Upper lobe of right lung (tissue), 1 donor: ENCODE measurements around the gene ANXA7. TPM values are rescaled to one million over a fixed set of nuclear protein-coding genes. Genes with fewer than 3 reads are reported as not detected.

ENCODE experiments used
- ATAC-seq: fragments of 200-7000 bp; cut with Tn5 transposase; one replicate; pipeline ENCODE4 v1.9.1; 2020; ENCODE audit warnings: mild to moderate bottlenecking, moderate library complexity
- DNase-seq: peaks from one replicate; pipeline ENCODE4 v3.0.0-alpha.2; 2020
- H3K27ac ChIP-seq: fragments of 200-600 bp; one replicate; pipeline ENCODE4 v1.8.0; 2022
- H3K27me3 ChIP-seq: fragments of 200-600 bp; one replicate; pipeline ENCODE4 v1.8.0; 2022; ENCODE audit warnings: mild to moderate bottlenecking
- H3K36me3 ChIP-seq: fragments of 200-600 bp; one replicate; pipeline ENCODE4 v1.8.0; 2022
- H3K4me1 ChIP-seq: fragments of 200-600 bp; one replicate; pipeline ENCODE4 v1.8.0; 2022
- H3K4me3 ChIP-seq: fragments of 200-600 bp; one replicate; pipeline ENCODE4 v1.8.0; 2022; ENCODE audit warnings: mild to moderate bottlenecking
- H3K9me3 ChIP-seq: fragments of 200-600 bp; one replicate; pipeline ENCODE4 v1.8.0; 2022
- CTCF ChIP-seq: fragments of 200-600 bp; IDR thresholded peaks from one replicate; pipeline ENCODE4 v1.8.0; 2022; ENCODE audit warnings: antibody characterized with exemption
- intact Hi-C: fragments of 100-400 bp; cut with DNase I; formaldehyde crosslinking; loops from one replicate; pipeline ENCODE4 v1.11.0; 2022
- total RNA-seq: library from RNA; stranded (reverse); fragmentation: NEBNext Ultra II Directional; extraction: Animal tissue kit (Norgen Biotek cat#: 25700); gene quantifications from one replicate; pipeline ENCODE4 v1.2.1, GENCODE V29; 2021
- donor health status: DM: no; HTN: yes; CAD: no; lungs with severe emphysema.

Gene ANXA7
- total RNA-seq, 1 donor from 2014 or later: 102 TPM

GRCh38 chr10:73407495-73407894 is 6.4 kb downstream of the ANXA7 start:
- H3K4me1 ChIP-seq: peaks cover 13% of the 10 kb centered on the region
- ATAC-seq (no peak), DNase-seq (no peak)
- H3K9me3 ChIP-seq: no peaks in the 10 kb centered on the region
- no peak overlapping the region for H3K4me3 ChIP-seq
- H3K27me3 ChIP-seq: no peaks in the 10 kb centered on the region
- intact Hi-C loops: no loop called here
- H3K27ac ChIP-seq: no peak overlapping the region
- peaks cover 4% of the 10 kb centered on the region for H3K36me3 ChIP-seq
- TF ChIP-seq CTCF: no peak

GRCh38 chr10:73406846-73407245 is 7.0 kb downstream of the ANXA7 start:
- intact Hi-C loops: no loop called here
- peaks cover 6% of the 10 kb centered on the region for H3K4me1 ChIP-seq
- ATAC-seq: no peak
- no peak for DNase-seq
- no peak for TF ChIP-seq CTCF
- peaks cover 4% of the 10 kb centered on the region for H3K36me3 ChIP-seq
- no peak overlapping the region for H3K27ac ChIP-seq
- no peaks in the 10 kb centered on the region for H3K27me3 ChIP-seq
- no peaks in the 10 kb centered on the region for H3K9me3 ChIP-seq
- H3K4me3 ChIP-seq: no peak overlapping the region

- intact Hi-C loops: no loop called here
- TF ChIP-seq CTCF: no peak
- peaks cover 4% of the 10 kb centered on the region for H3K4me1 ChIP-seq
Measured at GRCh38 chr10:73405556-73405955, 8.3 kb downstream of the ANXA7 start.

GRCh38 chr10:73404690-73405089 is 9.2 kb downstream of the ANXA7 start:
- no peaks in the 10 kb centered on the region for H3K27me3 ChIP-seq
- no peak for TF ChIP-seq CTCF
- H3K4me3 ChIP-seq: no peak overlapping the region
- peaks cover 4% of the 10 kb centered on the region for H3K4me1 ChIP-seq
- intact Hi-C loops: no loop called here
- peaks cover 9% of the 10 kb centered on the region for H3K36me3 ChIP-seq
- no peak overlapping the region for H3K27ac ChIP-seq
- no peak for ATAC-seq
- no peaks in the 10 kb centered on the region for H3K9me3 ChIP-seq
- DNase-seq: no peak

More at GRCh38 chr10:73405556-73405955, 8.3 kb downstream of the ANXA7 start:
- Histone ChIP-seq H3K27ac (no peak overlapping the region), H3K36me3 (peaks cover 6% of the 10 kb centered on the region), H3K4me3 (no peak overlapping the region), H3K27me3 (no peaks in the 10 kb centered on the region), H3K9me3 (no peaks in the 10 kb centered on the region)
- DNase-seq (no peak), ATAC-seq (no peak)

- intact Hi-C loops: no loop called here
- no peaks in the 10 kb centered on the region for H3K27me3 ChIP-seq
- DNase-seq: no peak
Measured at GRCh38 chr10:73401636-73402035, 12.2 kb downstream of the ANXA7 start.

More at GRCh38 chr10:73401636-73402035, 12.2 kb downstream of the ANXA7 start:
- no peak for TF ChIP-seq CTCF
- Histone ChIP-seq H3K9me3 (no peaks in the 10 kb centered on the region), H3K27ac (no peak overlapping the region), H3K4me1 (no peaks in the 10 kb centered on the region), H3K4me3 (no peak overlapping the region), H3K36me3 (peaks cover 36% of the 10 kb centered on the region)
- no peak for ATAC-seq
